SK-N-SH treated with all-trans-retinoic acid at 6 μM for 48 hours (cell line): ENCODE measurements around the gene LINGO3.

Source experiments
- ATAC-seq: fragments of 200-7000 bp; cut with Tn5 transposase; 3 replicates; pipeline ENCODE4 v1.9.1; 2020; ENCODE audit warnings: mild to moderate bottlenecking, moderate library complexity
- ARNTL ChIP-seq: fragments of 450-650 bp; formaldehyde crosslinking; IDR thresholded peaks from 2 replicates; pipeline ENCODE4 v1.5.0; 2020; ENCODE audit warnings: low read depth, mild to moderate bottlenecking, moderate library complexity, borderline replicate concordance
- BACH2 ChIP-seq: fragments of 250-450 bp; sonication (Bioruptor Pico); IDR thresholded peaks from 2 replicates; pipeline ENCODE4 v1.9.0; 2021; ENCODE audit warnings: mild to moderate bottlenecking, borderline replicate concordance
- CSDC2 ChIP-seq: fragments of 250-450 bp; sonication (Bioruptor Pico); IDR thresholded peaks from 2 replicates; pipeline ENCODE4 v1.5.0; 2020; ENCODE audit warnings: mild to moderate bottlenecking, moderate library complexity
- ESRRG ChIP-seq: fragments of 250-450 bp; sonication (Bioruptor Pico); IDR thresholded peaks from 2 replicates; pipeline ENCODE4 v1.6.1; 2021; ENCODE audit warnings: mild to moderate bottlenecking
- GLIS3 ChIP-seq: fragments of 250-450 bp; sonication (Bioruptor Pico); IDR thresholded peaks from 2 replicates; pipeline ENCODE4 v1.5.0; 2020; ENCODE audit warnings: mild to moderate bottlenecking, moderate library complexity
- ISL1 ChIP-seq: fragments of 250-450 bp; sonication (Bioruptor Pico); IDR thresholded peaks from 2 replicates; pipeline ENCODE4 v2.1.2; 2022; ENCODE audit warnings: mild to moderate bottlenecking, moderate library complexity
- OSR1 ChIP-seq: fragments of 250-450 bp; sonication (Bioruptor Pico); IDR thresholded peaks from 2 replicates; pipeline ENCODE4 v1.8.0; 2022; ENCODE audit warnings: moderate library complexity, mild to moderate bottlenecking, inconsistent platforms
- RARB ChIP-seq: fragments of 250-450 bp; sonication (Bioruptor Pico); IDR thresholded peaks from 2 replicates; pipeline ENCODE4 v1.8.0; 2021; ENCODE audit warnings: mild to moderate bottlenecking, moderate library complexity
- SNAI2 ChIP-seq: fragments of 250-450 bp; sonication (Bioruptor Pico); IDR thresholded peaks from 2 replicates; pipeline ENCODE4 v1.5.0; 2020; ENCODE audit warnings: mild to moderate bottlenecking, moderate library complexity
- TOX ChIP-seq: fragments of 250-450 bp; sonication (Bioruptor Pico); IDR thresholded peaks from 2 replicates; pipeline ENCODE4 v1.8.0; 2021; ENCODE audit warnings: mild to moderate bottlenecking, moderate library complexity, borderline replicate concordance
- ZC3H10 ChIP-seq: fragments of 250-450 bp; sonication (Bioruptor Pico); IDR thresholded peaks from 2 replicates; pipeline ENCODE4 v1.5.1; 2021; ENCODE audit warnings: mild to moderate bottlenecking, moderate library complexity
- ZFP3 ChIP-seq: fragments of 250-450 bp; sonication (Bioruptor Pico); IDR thresholded peaks from 2 replicates; pipeline ENCODE4 v1.5.0; 2020; ENCODE audit warnings: mild to moderate bottlenecking, moderate library complexity
- ZFP30 ChIP-seq: fragments of 450-650 bp; formaldehyde crosslinking; IDR thresholded peaks from 2 replicates; pipeline ENCODE4 v1.5.0; 2022; ENCODE audit warnings: mild to moderate bottlenecking, moderate library complexity
- ZNF565 ChIP-seq: fragments of 450-650 bp; formaldehyde crosslinking; conservative IDR thresholded peaks from 2 replicates; pipeline ENCODE4 v1.5.0; 2020; ENCODE audit warnings: low read depth, mild to moderate bottlenecking, moderate library complexity
- ZNF70 ChIP-seq: fragments of 450-650 bp; formaldehyde crosslinking; IDR thresholded peaks from 2 replicates; pipeline ENCODE4 v1.5.0; 2020; ENCODE audit warnings: mild to moderate bottlenecking, moderate library complexity
- ZNF8 ChIP-seq: fragments of 450-650 bp; formaldehyde crosslinking; IDR thresholded peaks from 2 replicates; pipeline ENCODE4 v1.5.0; 2020; ENCODE audit warnings: mild to moderate bottlenecking, moderate library complexity
- TF ChIP-seq, protein P1 (sequence below): fragments of 250-450 bp; sonication (Bioruptor Pico); IDR thresholded peaks from 2 replicates; pipeline ENCODE4 v1.8.0; 2020; ENCODE audit warnings: mild to moderate bottlenecking, moderate library complexity, borderline replicate concordance
- TF ChIP-seq, protein P2 (sequence below): fragments of 250-450 bp; sonication (Bioruptor Pico); IDR thresholded peaks from 2 replicates; pipeline ENCODE4 v1.5.0; 2020; ENCODE audit warnings: mild to moderate bottlenecking, moderate library complexity
- TF ChIP-seq, protein P3 (sequence below): fragments of 250-450 bp; sonication (Bioruptor Pico); IDR thresholded peaks from 2 replicates; pipeline ENCODE4 v1.5.1; 2020; ENCODE audit warnings: low read depth, mild to moderate bottlenecking, moderate library complexity
- TF ChIP-seq, protein P4 (sequence below): fragments of 250-450 bp; sonication (Bioruptor Pico); IDR thresholded peaks from 2 replicates; pipeline ENCODE4 v1.8.0; 2021; ENCODE audit warnings: low read depth, mild to moderate bottlenecking, moderate library complexity, borderline replicate concordance

The LINGO3 gene

DNA sequence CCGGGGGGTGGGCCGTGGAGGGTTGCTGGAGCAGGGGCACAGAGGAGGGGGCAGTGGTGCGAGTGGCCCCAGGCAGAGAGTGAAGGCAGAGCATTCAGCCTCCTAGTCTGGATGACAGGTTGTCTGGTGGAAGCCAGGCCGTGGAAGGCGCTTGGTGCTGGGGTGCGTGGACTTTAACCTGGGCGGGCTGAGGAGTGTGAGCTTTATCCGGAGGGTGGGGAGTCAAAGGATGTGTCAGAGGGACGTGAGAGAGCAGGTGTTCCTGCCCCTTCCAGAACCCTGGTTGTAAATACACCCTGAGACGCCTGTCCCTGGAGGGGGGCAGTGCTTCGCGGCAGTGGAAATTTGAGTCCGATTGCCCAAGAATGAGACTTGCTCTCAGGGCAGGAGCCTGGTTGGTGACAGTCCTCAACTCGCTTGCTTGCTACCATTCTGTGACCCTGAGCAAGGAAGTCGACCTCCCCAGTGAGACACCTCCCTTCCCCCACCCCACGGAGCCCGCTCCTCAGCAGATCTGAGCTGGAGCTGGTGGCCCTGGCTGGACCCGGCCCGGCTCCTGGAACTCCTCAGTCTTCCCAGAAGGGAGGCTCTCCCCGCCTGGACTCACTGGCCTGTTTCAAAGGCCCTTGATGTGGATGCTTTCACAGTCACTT, 22.8 kb upstream of the LINGO3 start (continued):
- TF ChIP-seq, protein P1, sequence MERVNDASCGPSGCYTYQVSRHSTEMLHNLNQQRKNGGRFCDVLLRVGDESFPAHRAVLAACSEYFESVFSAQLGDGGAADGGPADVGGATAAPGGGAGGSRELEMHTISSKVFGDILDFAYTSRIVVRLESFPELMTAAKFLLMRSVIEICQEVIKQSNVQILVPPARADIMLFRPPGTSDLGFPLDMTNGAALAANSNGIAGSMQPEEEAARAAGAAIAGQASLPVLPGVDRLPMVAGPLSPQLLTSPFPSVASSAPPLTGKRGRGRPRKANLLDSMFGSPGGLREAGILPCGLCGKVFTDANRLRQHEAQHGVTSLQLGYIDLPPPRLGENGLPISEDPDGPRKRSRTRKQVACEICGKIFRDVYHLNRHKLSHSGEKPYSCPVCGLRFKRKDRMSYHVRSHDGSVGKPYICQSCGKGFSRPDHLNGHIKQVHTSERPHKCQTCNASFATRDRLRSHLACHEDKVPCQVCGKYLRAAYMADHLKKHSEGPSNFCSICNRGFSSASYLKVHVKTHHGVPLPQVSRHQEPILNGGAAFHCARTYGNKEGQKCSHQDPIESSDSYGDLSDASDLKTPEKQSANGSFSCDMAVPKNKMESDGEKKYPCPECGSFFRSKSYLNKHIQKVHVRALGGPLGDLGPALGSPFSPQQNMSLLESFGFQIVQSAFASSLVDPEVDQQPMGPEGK: no peak
- TF ChIP-seq ZFP30 (CRISPR knock-in tag): no peak
- no peak for TF ChIP-seq ZNF8
- TF ChIP-seq SNAI2: no peak
- no peak for TF ChIP-seq ZNF565 (CRISPR knock-in tag)

DNA sequence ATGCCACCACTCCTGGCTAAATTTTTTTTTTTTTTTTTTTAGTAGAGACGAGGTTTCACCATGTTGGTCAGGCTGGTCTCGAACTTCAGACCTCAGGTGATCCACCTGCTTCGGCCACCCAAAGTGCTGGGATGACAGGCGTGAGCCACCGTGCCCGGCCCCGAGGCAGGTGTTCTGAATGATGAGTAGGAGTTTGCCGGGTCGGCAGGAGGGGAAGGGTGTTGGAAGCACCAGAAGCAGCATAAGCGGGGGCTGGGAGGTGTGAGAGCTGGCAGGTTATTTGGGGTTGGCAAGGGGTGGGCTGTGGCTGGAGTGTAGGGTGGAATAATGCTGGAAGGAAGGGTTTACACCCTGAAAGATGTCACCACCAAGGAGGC, 22.3 kb upstream of the LINGO3 start:
- ATAC-seq: no peak
- TF ChIP-seq, protein P2, sequence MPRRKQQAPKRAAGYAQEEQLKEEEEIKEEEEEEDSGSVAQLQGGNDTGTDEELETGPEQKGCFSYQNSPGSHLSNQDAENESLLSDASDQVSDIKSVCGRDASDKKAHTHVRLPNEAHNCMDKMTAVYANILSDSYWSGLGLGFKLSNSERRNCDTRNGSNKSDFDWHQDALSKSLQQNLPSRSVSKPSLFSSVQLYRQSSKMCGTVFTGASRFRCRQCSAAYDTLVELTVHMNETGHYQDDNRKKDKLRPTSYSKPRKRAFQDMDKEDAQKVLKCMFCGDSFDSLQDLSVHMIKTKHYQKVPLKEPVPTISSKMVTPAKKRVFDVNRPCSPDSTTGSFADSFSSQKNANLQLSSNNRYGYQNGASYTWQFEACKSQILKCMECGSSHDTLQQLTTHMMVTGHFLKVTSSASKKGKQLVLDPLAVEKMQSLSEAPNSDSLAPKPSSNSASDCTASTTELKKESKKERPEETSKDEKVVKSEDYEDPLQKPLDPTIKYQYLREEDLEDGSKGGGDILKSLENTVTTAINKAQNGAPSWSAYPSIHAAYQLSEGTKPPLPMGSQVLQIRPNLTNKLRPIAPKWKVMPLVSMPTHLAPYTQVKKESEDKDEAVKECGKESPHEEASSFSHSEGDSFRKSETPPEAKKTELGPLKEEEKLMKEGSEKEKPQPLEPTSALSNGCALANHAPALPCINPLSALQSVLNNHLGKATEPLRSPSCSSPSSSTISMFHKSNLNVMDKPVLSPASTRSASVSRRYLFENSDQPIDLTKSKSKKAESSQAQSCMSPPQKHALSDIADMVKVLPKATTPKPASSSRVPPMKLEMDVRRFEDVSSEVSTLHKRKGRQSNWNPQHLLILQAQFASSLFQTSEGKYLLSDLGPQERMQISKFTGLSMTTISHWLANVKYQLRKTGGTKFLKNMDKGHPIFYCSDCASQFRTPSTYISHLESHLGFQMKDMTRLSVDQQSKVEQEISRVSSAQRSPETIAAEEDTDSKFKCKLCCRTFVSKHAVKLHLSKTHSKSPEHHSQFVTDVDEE (CRISPR knock-in tag): no peak
- TF ChIP-seq, protein P1: no peak
- TF ChIP-seq CSDC2 (CRISPR knock-in tag) (no peak), OSR1 (CRISPR knock-in tag) (no peak), TOX (CRISPR knock-in tag) (no peak), RARB (CRISPR knock-in tag) (no peak), ZFP3 (CRISPR knock-in tag) (no peak), ZFP30 (CRISPR knock-in tag) (no peak), GLIS3 (no peak), ISL1 (CRISPR knock-in tag) (no peak), ZNF565 (CRISPR knock-in tag) (no peak), SNAI2 (no peak), ZC3H10 (no peak), ARNTL (CRISPR knock-in tag) (no peak)
- TF ChIP-seq, protein P3, sequence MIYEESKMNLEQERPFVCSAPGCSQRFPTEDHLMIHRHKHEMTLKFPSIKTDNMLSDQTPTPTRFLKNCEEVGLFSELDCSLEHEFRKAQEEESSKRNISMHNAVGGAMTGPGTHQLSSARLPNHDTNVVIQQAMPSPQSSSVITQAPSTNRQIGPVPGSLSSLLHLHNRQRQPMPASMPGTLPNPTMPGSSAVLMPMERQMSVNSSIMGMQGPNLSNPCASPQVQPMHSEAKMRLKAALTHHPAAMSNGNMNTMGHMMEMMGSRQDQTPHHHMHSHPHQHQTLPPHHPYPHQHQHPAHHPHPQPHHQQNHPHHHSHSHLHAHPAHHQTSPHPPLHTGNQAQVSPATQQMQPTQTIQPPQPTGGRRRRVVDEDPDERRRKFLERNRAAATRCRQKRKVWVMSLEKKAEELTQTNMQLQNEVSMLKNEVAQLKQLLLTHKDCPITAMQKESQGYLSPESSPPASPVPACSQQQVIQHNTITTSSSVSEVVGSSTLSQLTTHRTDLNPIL (CRISPR knock-in tag): no peak

DNA sequence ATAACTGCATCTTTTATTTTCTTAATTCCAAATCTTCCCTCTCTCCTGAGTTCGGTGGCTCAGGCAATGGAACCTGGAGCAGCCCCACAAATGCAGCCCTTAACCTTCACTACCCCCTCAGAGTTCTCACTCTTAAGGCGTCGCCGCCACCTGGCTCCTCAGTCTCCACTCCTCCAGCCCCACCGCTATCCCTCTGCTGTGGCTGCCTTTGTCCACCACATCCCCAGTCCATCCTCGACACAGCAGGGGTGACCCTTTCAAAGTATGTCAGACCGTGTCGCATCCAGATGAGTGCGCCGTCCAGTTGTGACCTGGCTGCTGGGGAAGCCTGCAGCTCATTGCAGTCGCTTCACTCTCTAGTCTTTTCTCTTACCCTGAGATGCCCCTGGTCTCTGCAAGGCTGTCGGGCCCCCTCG, 21.6 kb upstream of the LINGO3 start:
- ATAC-seq: no peak
- TF ChIP-seq ESRRG (CRISPR knock-in tag) (no peak), ARNTL (CRISPR knock-in tag) (no peak), ZC3H10 (no peak), GLIS3 (no peak), RARB (CRISPR knock-in tag) (no peak), OSR1 (CRISPR knock-in tag) (no peak), ZNF70 (CRISPR knock-in tag) (no peak), ZFP3 (CRISPR knock-in tag) (no peak), TOX (CRISPR knock-in tag) (no peak), ISL1 (CRISPR knock-in tag) (no peak), ZNF8 (no peak), CSDC2 (CRISPR knock-in tag) (no peak), BACH2 (CRISPR knock-in tag) (no peak)
- TF ChIP-seq, protein P2 (CRISPR knock-in tag): no peak
- TF ChIP-seq, protein P3 (CRISPR knock-in tag): no peak
- TF ChIP-seq, protein P4, sequence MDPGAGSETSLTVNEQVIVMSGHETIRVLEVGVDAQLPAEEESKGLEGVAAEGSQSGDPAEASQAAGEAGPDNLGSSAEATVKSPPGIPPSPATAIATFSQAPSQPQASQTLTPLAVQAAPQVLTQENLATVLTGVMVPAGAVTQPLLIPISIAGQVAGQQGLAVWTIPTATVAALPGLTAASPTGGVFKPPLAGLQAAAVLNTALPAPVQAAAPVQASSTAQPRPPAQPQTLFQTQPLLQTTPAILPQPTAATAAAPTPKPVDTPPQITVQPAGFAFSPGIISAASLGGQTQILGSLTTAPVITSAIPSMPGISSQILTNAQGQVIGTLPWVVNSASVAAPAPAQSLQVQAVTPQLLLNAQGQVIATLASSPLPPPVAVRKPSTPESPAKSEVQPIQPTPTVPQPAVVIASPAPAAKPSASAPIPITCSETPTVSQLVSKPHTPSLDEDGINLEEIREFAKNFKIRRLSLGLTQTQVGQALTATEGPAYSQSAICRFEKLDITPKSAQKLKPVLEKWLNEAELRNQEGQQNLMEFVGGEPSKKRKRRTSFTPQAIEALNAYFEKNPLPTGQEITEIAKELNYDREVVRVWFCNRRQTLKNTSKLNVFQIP (CRISPR knock-in tag): no peak
- TF ChIP-seq, protein P1: no peak
